ENCODE measurements around the gene GAB3.

DNA sequence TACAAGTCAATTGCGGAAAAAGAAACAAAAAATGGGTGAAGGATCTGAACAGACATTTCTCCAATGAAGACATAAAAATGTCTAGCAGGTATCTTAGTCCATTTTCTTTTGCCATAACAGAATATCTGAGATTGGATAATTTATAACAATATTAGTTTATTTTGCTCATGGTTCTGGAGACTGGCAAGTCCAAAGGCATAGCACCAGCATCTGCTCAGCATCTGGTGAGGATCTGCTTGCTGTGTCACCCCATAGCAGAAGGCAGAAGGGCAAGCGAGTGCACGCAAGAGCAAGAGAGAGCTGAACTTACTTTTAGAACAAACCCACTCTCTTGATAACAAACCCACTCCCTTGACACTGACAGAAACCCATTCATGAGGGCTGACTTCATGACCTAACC lies 29.7 kb downstream of the GAB3 start:
- TF ChIP-seq, protein P1, sequence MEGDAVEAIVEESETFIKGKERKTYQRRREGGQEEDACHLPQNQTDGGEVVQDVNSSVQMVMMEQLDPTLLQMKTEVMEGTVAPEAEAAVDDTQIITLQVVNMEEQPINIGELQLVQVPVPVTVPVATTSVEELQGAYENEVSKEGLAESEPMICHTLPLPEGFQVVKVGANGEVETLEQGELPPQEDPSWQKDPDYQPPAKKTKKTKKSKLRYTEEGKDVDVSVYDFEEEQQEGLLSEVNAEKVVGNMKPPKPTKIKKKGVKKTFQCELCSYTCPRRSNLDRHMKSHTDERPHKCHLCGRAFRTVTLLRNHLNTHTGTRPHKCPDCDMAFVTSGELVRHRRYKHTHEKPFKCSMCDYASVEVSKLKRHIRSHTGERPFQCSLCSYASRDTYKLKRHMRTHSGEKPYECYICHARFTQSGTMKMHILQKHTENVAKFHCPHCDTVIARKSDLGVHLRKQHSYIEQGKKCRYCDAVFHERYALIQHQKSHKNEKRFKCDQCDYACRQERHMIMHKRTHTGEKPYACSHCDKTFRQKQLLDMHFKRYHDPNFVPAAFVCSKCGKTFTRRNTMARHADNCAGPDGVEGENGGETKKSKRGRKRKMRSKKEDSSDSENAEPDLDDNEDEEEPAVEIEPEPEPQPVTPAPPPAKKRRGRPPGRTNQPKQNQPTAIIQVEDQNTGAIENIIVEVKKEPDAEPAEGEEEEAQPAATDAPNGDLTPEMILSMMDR (IDR thresholded peaks at IDR 0.05), result no peak
- no peak for TF ChIP-seq POLR2AphosphoS5 (IDR thresholded peaks at IDR 0.05)
- no peak for TF ChIP-seq POLR2A (IDR thresholded peaks at IDR 0.05)

Data from sigmoid colon (tissue), 4 donors.